ENCODE results near the gene LRIG1. TPM values are rescaled to one million over a fixed set of nuclear protein-coding genes. Genes with fewer than 3 reads are reported as not detected.
A peak's percentile ranks its signal among the peaks of the same experiment; 100 is the strongest.

LRIG1 gene
- total and polyA plus RNA-seq, 10 of the 15 experiments (the other 5 are each of a cell fraction or from before 2014, with no cell fraction given) = 0.84 to 16.4 (median 8.1) TPM

- TF ChIP-seq IKZF1 (conservative IDR thresholded peaks at IDR 0.05) (peak; percentile 32; the same call in 1 of the 2 replicates), IKZF2 (IDR thresholded peaks at IDR 0.05) (peak in 1 of 2 experiments; percentile 49; a peak in 2 of 4 replicates)
Measured at GRCh38 chr3:66439666-66440344, 61.0 kb downstream of the LRIG1 start (continued).

GRCh38 chr3:66438046-66438445 lies 62.8 kb downstream of the LRIG1 start:
- BruUV-seq (replicated peaks) = no TSS peak
- Histone ChIP-seq H3K27ac (ENCODE audit: control insufficient read depth, insufficient read depth) (no peak overlapping the region), H4K20me1 (ENCODE audit: control insufficient read depth, insufficient read depth) (no peaks in the 10 kb centered on the region), H3K79me2 (ENCODE audit: control insufficient read depth, insufficient read depth, low read length) (no peaks in the 10 kb centered on the region), H3K36me3 (ENCODE audit: control insufficient read depth in 2 of 2, insufficient read depth in 2 of 2, low read length in 1 of 2) (no peaks in the 10 kb centered on the region), H3K9ac (ENCODE audit: control insufficient read depth, insufficient read depth, low read length) (no peak overlapping the region), H3K27me3 (replicated peaks in 1 of 2; ENCODE audit: control insufficient read depth in 2 of 2, insufficient read depth in 2 of 2, low read length in 1 of 2) (no peaks in the 10 kb centered on the region), H3K9me3 (replicated peaks; ENCODE audit: control insufficient read depth, insufficient read depth, low read length) (no peaks in the 10 kb centered on the region), H3K4me1 (ENCODE audit: control insufficient read depth, insufficient read depth, low read length) (peaks cover 9% of the 10 kb centered on the region), H3K4me2 (ENCODE audit: control insufficient read depth, insufficient read depth) (no peak overlapping the region), H3K4me3 (no peak overlapping the region), H2AFZ (ENCODE audit: control insufficient read depth, low read depth, low read length) (no peak overlapping the region)
- 58% methylated on average over 4 of the region's 4 CpGs for WGBS (ENCODE audit: insufficient coverage, insufficient replicate concordance, low lambda C conversion rate, missing lambda C conversion rate)
- ChIA-PET SMC1A (ENCODE audit: uncharacterized antibody, unreplicated experiment) (interaction anchor here (2.3 kb wide), 1 partner anchor 10 kb away, joined by 4 read pairs; no protein-coding TSS in a partner anchor), POLR2A (interaction anchor here (0.6 kb wide), 1 partner anchor 365 kb away, joined by 3 read pairs; no protein-coding TSS in a partner anchor), RAD21 (ENCODE audit: unreplicated experiment) (no interaction called here), CTCF (no interaction called here)
- ATAC-seq (no peak), FAIRE-seq (no peak), DNase-seq (ENCODE audit: low read depth, low spot score) (no peak)
- intact Hi-C loops (cut with micrococcal nuclease; ENCODE audit: unreplicated experiment) = no loop called here
- in situ Hi-C loops (cut with MboI) = no loop called here
- TF ChIP-seq PML (IDR thresholded peaks at IDR 0.05; ENCODE audit: low read length) = no peak
- TF ChIP-seq RBBP5 (conservative IDR thresholded peaks at IDR 0.05) = no peak
- no peak for TF ChIP-seq BACH1 (IDR thresholded peaks at IDR 0.05; ENCODE audit: borderline replicate concordance)
- TF ChIP-seq FOS (IDR thresholded peaks at IDR 0.05; ENCODE audit: borderline replicate concordance, extremely low read depth, insufficient read length) = no peak
- no peak for TF ChIP-seq SMAD5 (IDR thresholded peaks at IDR 0.05; ENCODE audit: low read depth)
- TF ChIP-seq WRNIP1 (IDR thresholded peaks at IDR 0.05; ENCODE audit: borderline replicate concordance, low read depth, low read length) = no peak
- no peak for TF ChIP-seq ZSCAN29 (IDR thresholded peaks at IDR 0.05)
- TF ChIP-seq MTA3 (IDR thresholded peaks at IDR 0.05; ENCODE audit: borderline replicate concordance, low read length) = no peak
- no peak for TF ChIP-seq ESRRA (IDR thresholded peaks at IDR 0.05; ENCODE audit: low read length)
- no peak for TF ChIP-seq NKRF (conservative IDR thresholded peaks at IDR 0.05)
- no peak for TF ChIP-seq ZNF622 (IDR thresholded peaks at IDR 0.05)
- no peak for TF ChIP-seq CUX1 (IDR thresholded peaks at IDR 0.05; ENCODE audit: insufficient replicate concordance, low read depth, low read length)
- TF ChIP-seq PBX3 (IDR thresholded peaks at IDR 0.05; ENCODE audit: insufficient replicate concordance, low read depth, low read length) = no peak
